A549 (cell line): Measurements from ENCODE around the gene SNAI3.

Experiments
- CHD2 ChIP-seq: fragments of 150-350 bp; IDR thresholded peaks from 2 replicates; pipeline ENCODE4 v1.6.1; 2014; ENCODE audit warnings: low read length; ENCODE audit not compliant: partially characterized antibody
- KDM1A ChIP-seq: fragments of 200-600 bp; sonication (generic); IDR thresholded peaks from 2 replicates; pipeline ENCODE4 v1.6.1; 2016; ENCODE audit warnings: low read depth, mild to moderate bottlenecking
- POLR2A ChIP-seq: IDR thresholded peaks from 2 replicates; pipeline ENCODE4 v1.6.1; 2012; ENCODE audit warnings: mild to moderate bottlenecking, low read length
- RAD21 ChIP-seq, 2 experiments: fragments of >200 bp in 1 of 2; sonication (Bioruptor Twin) in 1 of 2; formaldehyde crosslinking in 1 of 2; IDR thresholded peaks in 1 of 2; conservative IDR thresholded peaks in 1 of 2; 2 replicates in 1 of 2; 3 replicates in 1 of 2; pipeline ENCODE4 v1.6.1; 2012 to 2018; ENCODE audit warnings: inconsistent platforms in 1 of 2
- RNF2 ChIP-seq: fragments of 200-600 bp; sonication (generic); IDR thresholded peaks from 2 replicates; pipeline ENCODE4 v1.6.1; 2016; ENCODE audit warnings: low read depth, mild to moderate bottlenecking, antibody characterized with exemption, moderate library complexity, borderline replicate concordance

DNA sequence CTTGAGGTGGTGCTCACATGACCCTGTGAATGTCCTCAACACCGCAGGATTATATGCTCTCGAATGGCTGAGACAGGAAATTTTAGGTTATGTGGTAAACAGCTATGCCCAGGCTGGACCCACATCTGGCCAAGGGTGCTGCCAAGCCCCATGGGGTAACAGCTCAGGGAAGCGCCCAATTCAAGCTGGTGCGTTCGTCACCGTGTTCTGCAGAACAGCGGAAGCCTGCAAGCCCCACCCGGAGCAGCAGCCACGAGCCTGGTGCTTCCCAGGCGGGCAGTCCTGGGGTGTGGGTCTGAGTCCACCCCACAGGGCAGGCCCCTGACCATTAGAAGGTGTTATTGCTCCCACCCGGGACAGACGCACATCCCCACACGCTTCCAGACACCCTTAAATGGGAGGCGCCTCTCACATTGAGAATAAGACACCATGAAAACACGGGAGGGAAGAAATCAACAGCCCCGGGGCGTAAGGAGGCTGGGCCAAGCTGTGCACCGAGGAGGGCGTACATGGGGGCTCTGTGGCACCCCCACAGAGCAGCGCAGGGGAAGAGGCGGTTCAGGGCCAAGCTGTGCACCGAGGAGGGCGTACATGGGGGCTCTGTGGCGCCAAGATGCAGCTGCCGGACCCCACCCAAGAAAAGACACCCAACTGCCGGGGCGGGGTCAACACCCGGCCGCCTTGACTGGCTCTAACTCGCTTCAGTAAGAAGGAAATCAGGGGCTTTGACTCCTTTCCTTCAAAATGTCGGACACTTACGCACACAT lies 32.5 kb downstream of the SNAI3 start:
- no peak for TF ChIP-seq CHD2
- TF ChIP-seq RAD21 (conservative IDR thresholded peaks at IDR 0.05 in 1 of 2, IDR thresholded peaks at IDR 0.05 in 1 of 2), result no peak
- TF ChIP-seq KDM1A, result no peak
- TF ChIP-seq RNF2, result no peak
- TF ChIP-seq POLR2A, result no peak
